ENCODE data around the gene RBFA.

Gene RBFA

DNA sequence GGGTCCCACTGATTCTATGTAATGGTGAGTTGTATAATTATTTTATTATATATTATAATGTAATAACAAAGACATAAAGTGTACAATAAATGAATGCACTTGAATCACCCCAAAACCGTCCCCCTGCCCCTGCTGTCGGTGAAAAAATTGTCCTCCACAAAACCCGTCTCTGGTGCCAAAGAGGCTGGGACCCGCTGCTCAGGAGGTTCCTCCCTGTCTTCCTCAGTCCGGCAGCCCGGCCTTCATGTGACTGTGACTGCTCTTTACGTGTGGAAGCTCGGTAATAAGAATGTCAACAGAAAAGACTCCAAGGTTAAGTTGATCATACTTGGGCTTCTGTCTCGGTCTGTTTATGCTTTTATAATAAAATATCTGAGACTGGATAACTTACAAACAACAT lies 42.1 kb downstream of the RBFA start:
- no peak for DNase-seq

DNA sequence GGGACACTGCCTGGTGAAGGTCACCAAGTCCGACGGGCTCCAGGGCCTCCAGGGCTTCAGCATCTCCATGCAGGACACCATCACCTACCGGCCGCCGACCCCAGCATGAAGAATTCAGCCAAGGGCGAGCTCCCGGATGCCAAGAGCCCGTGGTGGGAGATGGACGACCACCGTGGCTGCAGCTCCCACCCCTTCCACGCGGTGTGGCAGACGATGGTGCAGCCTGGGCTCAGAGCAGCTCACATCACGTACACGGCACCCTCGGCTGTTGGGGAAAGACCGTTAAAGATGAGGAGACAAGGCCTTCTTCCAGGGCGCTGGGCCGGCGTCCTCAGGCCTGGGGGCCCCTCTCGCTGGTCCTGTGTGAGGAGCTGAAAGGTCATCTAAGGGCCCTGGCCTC lies 43.6 kb downstream of the RBFA start:
- no peak for DNase-seq

All from NCI-H187 (cell line).